Testis (tissue), 3 donors: Measurements from ENCODE around the gene COL11A2. TPM values are rescaled to one million over a fixed set of nuclear protein-coding genes. Genes with fewer than 3 reads are reported as not detected.

Experiments used
- DNase-seq: peaks from one replicate; pipeline ENCODE4 v3.0.0-alpha.2; 2019
- H3K27ac ChIP-seq, 2 donors: fragments of 200-600 bp; sonication (generic); one replicate each; pipeline ENCODE4 v1.5.1; 2019
- H3K27me3 ChIP-seq: fragments of 200-600 bp; sonication (generic); one replicate; pipeline ENCODE4 v1.5.1; 2019
- H3K36me3 ChIP-seq: fragments of 200-600 bp; sonication (generic); one replicate; pipeline ENCODE4 v1.5.1; 2017; ENCODE audit warnings: low read depth; ENCODE audit errors: missing control alignments
- H3K4me1 ChIP-seq: fragments of 200-600 bp; sonication (generic); one replicate; pipeline ENCODE4 v1.5.1; 2019
- H3K4me3 ChIP-seq, 2 donors: fragments of 200-600 bp; sonication (generic); one replicate each; pipeline ENCODE4 v1.5.1; 2017 to 2019
- H3K9me3 ChIP-seq: fragments of 200-600 bp; sonication (generic); one replicate; pipeline ENCODE4 v1.5.1; 2017
- POLR2A ChIP-seq: fragments of 450-650 bp; IDR thresholded peaks from one replicate; pipeline ENCODE4 v1.6.1; 2017; ENCODE audit warnings: antibody characterized with exemption, mild to moderate bottlenecking, moderate library complexity
- WGBS, 2 donors: methylation state at CpG; one replicate each; pipeline ENCODE4 v1.1.5; 2018; 5-methylcytosine and 5-hydroxymethylcytosine counted together
- intact Hi-C: fragments of 100-400 bp; cut with DNase I; formaldehyde crosslinking; loops from one replicate; pipeline ENCODE4 v1.15.1; 2023; ENCODE audit warnings: low total_unique reads
- polyA plus RNA-seq: library from polyadenylated mRNA; stranded (reverse); fragments of 350-450 nt; fragmentation: Illumina TruSeq; extraction: RNeasy Lipid Tissue Mini Kit (QIAGEN cat#74804); gene quantifications from one replicate; pipeline ENCODE4 v1.2.3, GENCODE V29; 2014; ENCODE audit warnings: low read depth, low replicate concordance; ENCODE audit not compliant: insufficient read depth
- total RNA-seq, 2 donors: library from RNA; depleted of rRNA; stranded (reverse); fragments of >200 nt; gene quantifications; one replicate each; pipeline ENCODE4 v1.2.3, GENCODE V29; 2016
- TF ChIP-seq, protein P1 (sequence below), 3 experiments: fragments of 450-650 bp in 2 of 3; fragments of 200-600 bp in 1 of 3; sonication (generic) in 1 of 3; IDR thresholded peaks; one replicate each; pipeline ENCODE4 v1.5.1; 2016 to 2019; ENCODE audit warnings: antibody characterized with exemption in 3 of 3, mild to moderate bottlenecking in 2 of 3, moderate library complexity in 1 of 3

The COL11A2 gene
- total and polyA plus RNA-seq, 3 donors from 2014 or later = 8.2 to 8.8 (median 8.6) TPM

DNA sequence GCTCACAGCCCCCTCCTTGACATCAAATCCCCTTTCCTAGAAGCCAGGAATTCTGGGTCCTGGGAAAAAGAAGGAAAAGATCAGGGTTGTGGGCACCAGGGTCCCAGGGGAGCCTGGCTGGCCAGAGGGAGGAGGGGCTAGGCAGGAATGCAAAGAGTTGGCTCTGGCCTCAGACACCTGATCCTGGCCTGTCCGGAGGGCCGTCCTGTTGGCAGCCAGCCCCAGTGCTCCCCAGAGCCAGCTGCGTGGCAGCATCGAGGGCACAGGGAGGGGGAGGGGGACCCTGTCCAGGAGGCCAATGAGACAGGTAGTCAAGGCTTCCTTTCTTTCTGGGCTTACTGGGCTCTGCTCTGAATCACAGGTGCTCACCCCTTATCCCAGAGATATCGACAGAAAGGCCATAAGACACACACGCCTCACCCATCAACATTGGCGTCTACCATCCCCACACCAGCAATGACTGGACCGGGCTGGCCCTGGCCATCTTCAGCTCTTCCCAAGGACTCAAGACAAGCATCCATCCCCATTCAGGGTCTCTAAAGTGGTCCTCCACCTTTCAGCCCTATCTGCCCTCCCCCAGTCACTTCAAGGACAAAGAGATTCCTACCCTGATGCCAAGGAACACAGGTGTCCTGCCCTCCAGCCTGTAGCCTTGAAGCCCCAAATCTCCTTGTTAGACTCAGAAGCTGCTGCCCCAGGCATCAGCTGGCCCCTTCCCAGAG, 723 bp downstream of the COL11A2 start:
- H3K4me1 ChIP-seq = peaks cover 12% of the 10 kb centered on the region
- H3K27me3 ChIP-seq = no peaks in the 10 kb centered on the region
- DNase-seq = no peak
- intact Hi-C loops = no loop called here
- WGBS, 2 donors = 54 to 60% methylated on average over 4 to 8 of the region's 8 CpGs
- TF ChIP-seq POLR2A = no peak
- TF ChIP-seq, protein P1, sequence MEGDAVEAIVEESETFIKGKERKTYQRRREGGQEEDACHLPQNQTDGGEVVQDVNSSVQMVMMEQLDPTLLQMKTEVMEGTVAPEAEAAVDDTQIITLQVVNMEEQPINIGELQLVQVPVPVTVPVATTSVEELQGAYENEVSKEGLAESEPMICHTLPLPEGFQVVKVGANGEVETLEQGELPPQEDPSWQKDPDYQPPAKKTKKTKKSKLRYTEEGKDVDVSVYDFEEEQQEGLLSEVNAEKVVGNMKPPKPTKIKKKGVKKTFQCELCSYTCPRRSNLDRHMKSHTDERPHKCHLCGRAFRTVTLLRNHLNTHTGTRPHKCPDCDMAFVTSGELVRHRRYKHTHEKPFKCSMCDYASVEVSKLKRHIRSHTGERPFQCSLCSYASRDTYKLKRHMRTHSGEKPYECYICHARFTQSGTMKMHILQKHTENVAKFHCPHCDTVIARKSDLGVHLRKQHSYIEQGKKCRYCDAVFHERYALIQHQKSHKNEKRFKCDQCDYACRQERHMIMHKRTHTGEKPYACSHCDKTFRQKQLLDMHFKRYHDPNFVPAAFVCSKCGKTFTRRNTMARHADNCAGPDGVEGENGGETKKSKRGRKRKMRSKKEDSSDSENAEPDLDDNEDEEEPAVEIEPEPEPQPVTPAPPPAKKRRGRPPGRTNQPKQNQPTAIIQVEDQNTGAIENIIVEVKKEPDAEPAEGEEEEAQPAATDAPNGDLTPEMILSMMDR (IDR thresholded peaks at IDR 0.05) = no peak
- no peaks in the 10 kb centered on the region for H3K9me3 ChIP-seq
- peak overlapping the region in 1 of 2 donors; percentile 40 for H3K4me3 ChIP-seq
- no peak overlapping the region for H3K27ac ChIP-seq
- H3K36me3 ChIP-seq = no peaks in the 10 kb centered on the region

DNA sequence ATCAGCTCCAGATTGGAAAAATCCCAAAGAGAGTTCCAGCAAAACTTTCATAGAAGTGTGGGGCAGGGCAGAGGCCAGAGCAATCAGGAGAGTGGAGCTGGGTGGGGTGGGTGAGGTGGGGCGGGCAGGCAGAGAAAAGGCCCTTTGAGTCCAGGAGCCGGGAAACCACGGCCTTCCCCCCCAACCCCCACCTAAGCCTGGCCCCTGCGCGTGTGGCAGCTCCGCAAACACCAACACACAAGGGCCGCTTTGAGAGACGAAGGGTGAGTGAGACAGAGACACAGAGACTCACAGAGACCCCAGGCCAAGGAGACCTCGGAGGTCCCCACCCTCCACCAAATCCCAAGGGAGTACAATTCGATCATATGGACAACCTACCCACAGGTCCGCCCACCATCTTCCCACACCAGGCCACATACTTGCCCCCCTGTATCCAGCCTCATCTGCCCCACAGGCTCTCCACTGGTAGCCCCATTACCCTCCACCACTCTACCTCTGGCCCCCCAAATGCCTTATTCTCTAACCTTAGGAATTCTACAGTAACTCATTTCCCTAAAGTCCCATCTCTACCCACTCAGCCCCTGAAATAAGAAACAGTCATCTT, 1.7 kb downstream of the COL11A2 start:
- WGBS, 2 donors = 78 to 93% methylated on average over 10 to 11 of the region's 11 CpGs
- H3K27me3 ChIP-seq = no peaks in the 10 kb centered on the region
- intact Hi-C loops = no loop called here

DNA sequence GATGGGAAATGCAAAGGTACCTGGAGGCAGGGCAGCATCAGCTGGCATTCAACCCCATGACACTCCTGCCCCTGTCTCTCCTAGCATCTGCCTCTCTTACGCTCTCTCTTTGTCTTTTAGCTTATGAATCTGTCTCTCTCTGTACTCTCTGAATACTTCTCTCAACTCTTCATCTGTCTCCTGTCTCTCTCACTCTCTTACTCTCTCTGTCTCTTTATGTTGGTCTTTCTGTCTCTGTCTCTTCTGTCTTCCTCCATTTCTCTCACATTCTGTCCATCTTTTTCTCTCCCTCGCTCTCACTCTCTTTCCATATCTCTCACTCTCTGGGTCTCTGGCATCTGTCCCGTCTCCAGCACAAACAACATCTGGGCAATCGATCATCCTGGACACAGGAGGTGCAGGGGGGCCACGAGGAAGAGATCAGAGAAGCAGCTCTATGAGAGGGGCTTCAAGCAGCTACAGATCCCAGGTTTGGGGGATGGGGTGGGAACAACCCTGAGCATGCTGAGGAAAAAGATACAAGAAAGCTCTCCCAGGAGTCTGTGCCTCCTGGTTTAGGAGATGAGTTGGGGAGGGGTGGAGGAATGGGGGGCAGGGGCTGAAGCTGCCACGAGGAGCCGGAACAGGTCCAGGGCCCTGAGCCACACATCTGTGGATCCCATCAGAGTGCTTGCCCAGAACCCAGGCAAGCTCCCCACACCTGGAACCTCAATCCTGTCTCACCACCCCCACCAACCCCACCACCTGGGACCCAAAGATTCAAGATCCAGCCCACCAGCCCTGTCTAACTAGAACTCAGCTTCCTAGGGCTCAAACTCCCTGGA, 2.4 kb downstream of the COL11A2 start:
- Histone ChIP-seq H3K36me3 (no peaks in the 10 kb centered on the region), H3K27ac (no peak overlapping the region), H3K4me3 (no peak overlapping the region), H3K4me1 (peaks cover 12% of the 10 kb centered on the region), H3K9me3 (no peaks in the 10 kb centered on the region), H3K27me3 (no peaks in the 10 kb centered on the region)
- 69 to 74% methylated on average over 7 of the region's 7 CpGs for WGBS, 2 donors
- TF ChIP-seq, protein P1 (IDR thresholded peaks at IDR 0.05) = no peak
- TF ChIP-seq POLR2A = no peak
- DNase-seq = no peak
- intact Hi-C loops = no loop called here

More for the DNA sequence above, 1.7 kb downstream of the COL11A2 start:
- Histone ChIP-seq H3K9me3 (no peaks in the 10 kb centered on the region), H3K27ac (no peak overlapping the region), H3K4me3 (no peak overlapping the region), H3K4me1 (peaks cover 12% of the 10 kb centered on the region), H3K36me3 (no peaks in the 10 kb centered on the region)
- DNase-seq = no peak
- TF ChIP-seq POLR2A = no peak
- TF ChIP-seq, protein P1 (IDR thresholded peaks at IDR 0.05) = no peak

DNA sequence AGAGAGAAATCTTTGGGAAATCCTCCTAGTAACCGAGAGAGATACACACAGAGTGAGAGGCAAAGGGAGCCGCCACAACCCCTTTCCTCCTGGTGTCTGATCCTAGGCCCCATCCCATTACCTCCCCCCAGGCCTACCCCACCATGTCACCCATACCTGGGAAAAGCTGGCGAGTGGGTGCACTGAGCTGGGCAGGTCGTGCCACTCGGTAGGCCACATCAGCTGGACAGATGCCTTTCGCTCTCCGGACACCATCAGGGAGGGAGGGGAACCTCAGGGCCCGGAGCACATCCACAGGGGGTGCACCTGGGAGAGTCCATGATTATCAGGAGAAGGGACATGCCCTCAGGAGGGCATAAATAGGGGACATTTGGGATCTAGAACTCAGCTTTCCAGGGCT, 3.1 kb downstream of the COL11A2 start:
- WGBS, 2 donors = 92 to 93% methylated on average over 8 of the region's 8 CpGs
- Histone ChIP-seq H3K4me1 (peaks cover 12% of the 10 kb centered on the region), H3K36me3 (no peaks in the 10 kb centered on the region), H3K4me3 (no peak overlapping the region), H3K9me3 (no peaks in the 10 kb centered on the region), H3K27ac (no peak overlapping the region), H3K27me3 (no peaks in the 10 kb centered on the region)
- intact Hi-C loops = no loop called here
- no peak for DNase-seq
- TF ChIP-seq POLR2A = no peak
- TF ChIP-seq, protein P1 (IDR thresholded peaks at IDR 0.05) = no peak
